SK-N-SH (cell line): Measurements from ENCODE around the gene PAEP. TPM values are rescaled to one million over a fixed set of nuclear protein-coding genes. Genes with fewer than 3 reads are reported as not detected.
A peak's percentile ranks its signal among the peaks of the same experiment; 100 is the strongest.

Experiments
- CTCF ChIA-PET: fragments of 300-600, 350-600 bp; formaldehyde crosslinking; extraction: SDS; loops from one replicate; lab custom pipeline; 2021; lab: Yijun Ruan, JAX
- POLR2A ChIA-PET: fragments of 350-600 bp; sonication (Branson Sonifier 250); formaldehyde crosslinking; extraction: SDS; loops from one replicate; lab custom pipeline; 2020; ENCODE audit warnings: antibody characterized with exemption, inconsistent platforms; lab: Yijun Ruan, JAX
- DNase-seq: peaks from one replicate; pipeline ENCODE4 v3.0.0; 2012
- H2AFZ ChIP-seq: fragments of 200-600 bp; sonication (generic); 2 replicates; pipeline ENCODE4 v1.8.1; 2016; ENCODE audit warnings: antibody characterized with exemption, mild to moderate bottlenecking, low read depth
- H3F3A ChIP-seq: fragments of 200-600 bp; sonication (generic); replicated peaks from 2 replicates; pipeline ENCODE3; 2016; ENCODE audit warnings: antibody characterized with exemption, mild to moderate bottlenecking; ENCODE audit not compliant: insufficient read depth
- H3K27ac ChIP-seq, 2 experiments: fragments of 200-500 bp in 1 of 2; fragments of 200-600 bp in 1 of 2; sonication (Bioruptor generic) in 1 of 2; sonication (generic), shearing (Covaris generic) in 1 of 2; 2 replicates each; pipeline versions ENCODE4 v1.5.1 to v1.6.1; 2014 to 2016; ENCODE audit warnings: low read depth in 2 of 2, inconsistent platforms in 1 of 2, low read length in 1 of 2, mild to moderate bottlenecking in 1 of 2, mixed read lengths in 1 of 2
- H3K27me3 ChIP-seq: fragments of 200-600 bp; sonication (generic), shearing (Covaris generic); 2 replicates; pipeline ENCODE4 v1.6.1; 2016; ENCODE audit warnings: mixed run types; ENCODE audit not compliant: insufficient read depth
- H3K36me3 ChIP-seq, 2 experiments: fragments of 200-500 bp in 1 of 2; fragments of 200-600 bp in 1 of 2; sonication (Bioruptor generic) in 1 of 2; sonication (generic) in 1 of 2; replicated peaks in 1 of 2; 2 replicates each; pipeline versions ENCODE3 to v1.5.1; 2014 to 2016; ENCODE audit warnings: low read length in 1 of 2, mild to moderate bottlenecking in 1 of 2; ENCODE audit not compliant: insufficient read depth in 2 of 2, control insufficient read depth in 1 of 2
- H3K4me1 ChIP-seq, 2 experiments: fragments of 200-500 bp in 1 of 2; fragments of 200-600 bp in 1 of 2; sonication (Bioruptor generic) in 1 of 2; sonication (generic), shearing (Covaris generic) in 1 of 2; 2 replicates each; pipeline versions ENCODE4 v1.5.1 to v1.6.1; 2014 to 2016; ENCODE audit warnings: low read depth in 1 of 2, low read length in 1 of 2, mixed run types in 1 of 2; ENCODE audit not compliant: insufficient read depth in 2 of 2, control insufficient read depth in 1 of 2
- H3K4me2 ChIP-seq: fragments of 200-600 bp; sonication (generic), shearing (Covaris generic); 2 replicates; pipeline ENCODE4 v1.6.1; 2017; ENCODE audit warnings: mixed run types
- H3K4me3 ChIP-seq, 2 experiments: fragments of 200-500 bp in 1 of 2; fragments of 200-600 bp in 1 of 2; sonication (Bioruptor generic) in 1 of 2; sonication (generic), shearing (Covaris generic) in 1 of 2; 2 replicates each; pipeline versions ENCODE4 v1.5.1 to v1.8.1; 2014 to 2016; ENCODE audit warnings: low read depth in 2 of 2, inconsistent platforms in 1 of 2, low read length in 1 of 2, mild to moderate bottlenecking in 1 of 2, mixed read lengths in 1 of 2, moderate library complexity in 1 of 2
- H3K79me2 ChIP-seq: fragments of 200-600 bp; sonication (generic); 2 replicates; pipeline ENCODE4 v1.8.1; 2017; ENCODE audit warnings: mild to moderate bottlenecking; ENCODE audit not compliant: insufficient read depth
- H3K9ac ChIP-seq: fragments of 200-600 bp; sonication (generic); 2 replicates; pipeline ENCODE4 v1.6.1; 2017; ENCODE audit warnings: mixed run types
- H3K9me2 ChIP-seq: fragments of 200-600 bp; sonication (generic); 2 replicates; pipeline ENCODE4 v1.6.1; 2017; ENCODE audit warnings: mixed run types
- H3K9me3 ChIP-seq: fragments of 200-600 bp; sonication (generic); 2 replicates; pipeline ENCODE4 v1.6.1; 2017; ENCODE audit warnings: mixed run types, mild to moderate bottlenecking, moderate library complexity
- H4K20me1 ChIP-seq: fragments of 200-600 bp; sonication (generic); 2 replicates; pipeline ENCODE4 v1.6.1; 2017; ENCODE audit warnings: mild to moderate bottlenecking, mixed run types; ENCODE audit not compliant: insufficient read depth
- CHD2 ChIP-seq: fragments of 150-350 bp; IDR thresholded peaks from 2 replicates; pipeline ENCODE4 v1.6.1; 2018; ENCODE audit warnings: low read length; ENCODE audit not compliant: partially characterized antibody
- EP300 ChIP-seq, 2 experiments: IDR thresholded peaks; 2 replicates each; pipeline versions ENCODE4 v1.4.0 to v1.6.1; 2012; ENCODE audit warnings: borderline replicate concordance in 1 of 2, low read depth in 1 of 2, low read length in 1 of 2
- EZH2phosphoT487 ChIP-seq: fragments of 200-600 bp; sonication (generic); IDR thresholded peaks from 2 replicates; pipeline ENCODE4 v1.6.1; 2017; ENCODE audit warnings: low read depth, mixed run types, mild to moderate bottlenecking, antibody characterized with exemption, moderate library complexity, borderline replicate concordance
- FOSL2 ChIP-seq: IDR thresholded peaks from 2 replicates; pipeline ENCODE4 v1.4.0; 2012; ENCODE audit warnings: low read depth, mild to moderate bottlenecking, moderate library complexity, borderline replicate concordance
- JUND ChIP-seq: IDR thresholded peaks from 2 replicates; pipeline ENCODE4 v1.4.0; 2012
- MXI1 ChIP-seq: IDR thresholded peaks from 2 replicates; pipeline ENCODE4 v1.6.1; 2012; ENCODE audit warnings: mild to moderate bottlenecking, low read depth, low read length, improper control_type of control experiment
- NFIC ChIP-seq: IDR thresholded peaks from 2 replicates; pipeline ENCODE4 v1.4.0; 2012; ENCODE audit warnings: borderline replicate concordance
- RAD21 ChIP-seq: IDR thresholded peaks from 2 replicates; pipeline ENCODE4 v1.6.1; 2012; ENCODE audit warnings: mild to moderate bottlenecking, low read length
- RCOR1 ChIP-seq: fragments of 150-350 bp; IDR thresholded peaks from 2 replicates; pipeline ENCODE4 v1.6.1; 2017; ENCODE audit warnings: antibody characterized with exemption, low read length
- RXRA ChIP-seq: IDR thresholded peaks from 2 replicates; pipeline ENCODE4 v1.4.0; 2012; ENCODE audit warnings: low read depth, mild to moderate bottlenecking, borderline replicate concordance
- SIN3A ChIP-seq: IDR thresholded peaks from 2 replicates; pipeline ENCODE4 v1.6.1; 2012; ENCODE audit warnings: low read depth, mild to moderate bottlenecking, low read length, moderate library complexity, borderline replicate concordance
- TEAD4 ChIP-seq: IDR thresholded peaks from 2 replicates; pipeline ENCODE4 v1.4.0; 2012; ENCODE audit warnings: mild to moderate bottlenecking, borderline replicate concordance; ENCODE audit not compliant: insufficient read depth
- WGBS: methylation state at CpG from one replicate; pipeline ENCODE4 v1.1.6; 2017; ENCODE audit warnings: low lambda C conversion rate; 5-methylcytosine and 5-hydroxymethylcytosine counted together
- polyA plus RNA-seq, 3 experiments: library from polyadenylated mRNA; depleted of rRNA; stranded (reverse); fragments of >200 nt; gene quantifications; 2 replicates each; pipeline ENCODE4 v1.2.3, GENCODE V29; 2012
- TF ChIP-seq, protein P1 (sequence below): fragments of 150-350 bp; IDR thresholded peaks from 2 replicates; pipeline ENCODE4 v1.6.1; 2017; ENCODE audit warnings: antibody characterized with exemption, low read length, low read depth, borderline replicate concordance
- TF ChIP-seq, protein P2 (sequence below): IDR thresholded peaks from 2 replicates; pipeline ENCODE4 v1.4.0; 2012; ENCODE audit warnings: low read depth, borderline replicate concordance
- TF ChIP-seq, protein P3 (sequence below): IDR thresholded peaks from 2 replicates; pipeline ENCODE4 v1.4.0; 2012; ENCODE audit warnings: low read depth
- TF ChIP-seq, protein P4 (sequence below): fragments of 200-600 bp; sonication (generic); IDR thresholded peaks from 2 replicates; pipeline ENCODE4 v1.6.1; 2017; ENCODE audit warnings: antibody characterized with exemption, mild to moderate bottlenecking, moderate library complexity
- TF ChIP-seq, protein P5 (sequence below): IDR thresholded peaks from 2 replicates; pipeline ENCODE4; 2012

PAEP gene
- polyA plus RNA-seq, 1 of the 3 experiments (the other 2 are of a cell fraction): 0.08 TPM

DNA sequence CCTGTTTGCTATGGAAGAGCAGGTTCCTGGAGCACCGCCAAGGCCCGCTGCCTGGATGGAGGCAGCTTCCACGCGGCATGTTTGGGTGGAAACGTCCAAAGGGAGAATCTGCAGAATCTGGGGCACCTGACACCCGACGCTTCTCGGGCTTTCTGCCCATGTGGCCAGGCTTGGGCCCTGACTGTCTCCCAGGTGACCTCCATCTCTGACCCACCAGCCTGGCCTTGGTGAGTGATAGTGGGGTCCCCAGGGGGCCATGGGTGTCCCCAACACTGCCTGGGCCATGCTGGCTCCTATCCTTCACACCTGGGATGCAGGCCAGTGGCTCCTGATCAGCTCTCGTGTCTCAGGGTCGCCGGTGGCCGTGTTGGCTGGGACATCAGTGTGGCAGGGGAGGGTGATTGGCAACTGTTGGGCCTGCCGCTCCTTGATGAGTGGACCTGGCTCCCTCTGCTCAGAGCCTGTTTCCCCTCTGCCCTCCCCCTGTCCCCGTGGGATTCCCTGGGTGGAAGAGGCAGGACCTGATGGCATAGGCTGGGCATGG is 43.8 kb downstream of the PAEP start:
- Histone ChIP-seq H3K4me3 (no peak overlapping the region), H3K9ac (no peak overlapping the region), H3K27ac (no peak overlapping the region), H3K36me3 (no peaks in the 10 kb centered on the region), H3K79me2 (no peaks in the 10 kb centered on the region), H3K4me2 (no peak overlapping the region), H2AFZ (no peak overlapping the region), H3K4me1 (peaks cover 0 to 9% of the 10 kb centered on the region in 2 experiments; a peak in 1 of 4 replicates), H3K9me3 (no peaks in the 10 kb centered on the region), H3F3A (no peaks in the 10 kb centered on the region), H4K20me1 (no peaks in the 10 kb centered on the region), H3K9me2 (no peaks in the 10 kb centered on the region), H3K27me3 (no peaks in the 10 kb centered on the region)
- TF ChIP-seq FOSL2 (no peak), RCOR1 (no peak), EP300 (IDR thresholded peaks at IDR 0.05; ENCODE audit: borderline replicate concordance in 1 of 2, low read depth in 1 of 2, low read length in 1 of 2) (no peak), EZH2phosphoT487 (no peak), MXI1 (no peak), RXRA (no peak), CHD2 (no peak), RAD21 (no peak), JUND (no peak), NFIC (no peak), SIN3A (no peak), TEAD4 (no peak)
- TF ChIP-seq, protein P1, sequence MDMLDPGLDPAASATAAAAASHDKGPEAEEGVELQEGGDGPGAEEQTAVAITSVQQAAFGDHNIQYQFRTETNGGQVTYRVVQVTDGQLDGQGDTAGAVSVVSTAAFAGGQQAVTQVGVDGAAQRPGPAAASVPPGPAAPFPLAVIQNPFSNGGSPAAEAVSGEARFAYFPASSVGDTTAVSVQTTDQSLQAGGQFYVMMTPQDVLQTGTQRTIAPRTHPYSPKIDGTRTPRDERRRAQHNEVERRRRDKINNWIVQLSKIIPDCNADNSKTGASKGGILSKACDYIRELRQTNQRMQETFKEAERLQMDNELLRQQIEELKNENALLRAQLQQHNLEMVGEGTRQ: no peak
- TF ChIP-seq, protein P2, sequence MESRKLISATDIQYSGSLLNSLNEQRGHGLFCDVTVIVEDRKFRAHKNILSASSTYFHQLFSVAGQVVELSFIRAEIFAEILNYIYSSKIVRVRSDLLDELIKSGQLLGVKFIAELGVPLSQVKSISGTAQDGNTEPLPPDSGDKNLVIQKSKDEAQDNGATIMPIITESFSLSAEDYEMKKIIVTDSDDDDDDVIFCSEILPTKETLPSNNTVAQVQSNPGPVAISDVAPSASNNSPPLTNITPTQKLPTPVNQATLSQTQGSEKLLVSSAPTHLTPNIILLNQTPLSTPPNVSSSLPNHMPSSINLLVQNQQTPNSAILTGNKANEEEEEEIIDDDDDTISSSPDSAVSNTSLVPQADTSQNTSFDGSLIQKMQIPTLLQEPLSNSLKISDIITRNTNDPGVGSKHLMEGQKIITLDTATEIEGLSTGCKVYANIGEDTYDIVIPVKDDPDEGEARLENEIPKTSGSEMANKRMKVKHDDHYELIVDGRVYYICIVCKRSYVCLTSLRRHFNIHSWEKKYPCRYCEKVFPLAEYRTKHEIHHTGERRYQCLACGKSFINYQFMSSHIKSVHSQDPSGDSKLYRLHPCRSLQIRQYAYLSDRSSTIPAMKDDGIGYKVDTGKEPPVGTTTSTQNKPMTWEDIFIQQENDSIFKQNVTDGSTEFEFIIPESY: no peak
- TF ChIP-seq, protein P3, sequence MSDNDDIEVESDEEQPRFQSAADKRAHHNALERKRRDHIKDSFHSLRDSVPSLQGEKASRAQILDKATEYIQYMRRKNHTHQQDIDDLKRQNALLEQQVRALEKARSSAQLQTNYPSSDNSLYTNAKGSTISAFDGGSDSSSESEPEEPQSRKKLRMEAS: no peak
- TF ChIP-seq, protein P4, sequence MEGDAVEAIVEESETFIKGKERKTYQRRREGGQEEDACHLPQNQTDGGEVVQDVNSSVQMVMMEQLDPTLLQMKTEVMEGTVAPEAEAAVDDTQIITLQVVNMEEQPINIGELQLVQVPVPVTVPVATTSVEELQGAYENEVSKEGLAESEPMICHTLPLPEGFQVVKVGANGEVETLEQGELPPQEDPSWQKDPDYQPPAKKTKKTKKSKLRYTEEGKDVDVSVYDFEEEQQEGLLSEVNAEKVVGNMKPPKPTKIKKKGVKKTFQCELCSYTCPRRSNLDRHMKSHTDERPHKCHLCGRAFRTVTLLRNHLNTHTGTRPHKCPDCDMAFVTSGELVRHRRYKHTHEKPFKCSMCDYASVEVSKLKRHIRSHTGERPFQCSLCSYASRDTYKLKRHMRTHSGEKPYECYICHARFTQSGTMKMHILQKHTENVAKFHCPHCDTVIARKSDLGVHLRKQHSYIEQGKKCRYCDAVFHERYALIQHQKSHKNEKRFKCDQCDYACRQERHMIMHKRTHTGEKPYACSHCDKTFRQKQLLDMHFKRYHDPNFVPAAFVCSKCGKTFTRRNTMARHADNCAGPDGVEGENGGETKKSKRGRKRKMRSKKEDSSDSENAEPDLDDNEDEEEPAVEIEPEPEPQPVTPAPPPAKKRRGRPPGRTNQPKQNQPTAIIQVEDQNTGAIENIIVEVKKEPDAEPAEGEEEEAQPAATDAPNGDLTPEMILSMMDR: no peak
- TF ChIP-seq, protein P5, sequence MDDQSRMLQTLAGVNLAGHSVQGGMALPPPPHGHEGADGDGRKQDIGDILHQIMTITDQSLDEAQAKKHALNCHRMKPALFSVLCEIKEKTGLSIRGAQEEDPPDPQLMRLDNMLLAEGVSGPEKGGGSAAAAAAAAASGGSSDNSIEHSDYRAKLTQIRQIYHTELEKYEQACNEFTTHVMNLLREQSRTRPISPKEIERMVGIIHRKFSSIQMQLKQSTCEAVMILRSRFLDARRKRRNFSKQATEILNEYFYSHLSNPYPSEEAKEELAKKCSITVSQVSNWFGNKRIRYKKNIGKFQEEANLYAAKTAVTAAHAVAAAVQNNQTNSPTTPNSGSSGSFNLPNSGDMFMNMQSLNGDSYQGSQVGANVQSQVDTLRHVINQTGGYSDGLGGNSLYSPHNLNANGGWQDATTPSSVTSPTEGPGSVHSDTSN: no peak
- WGBS: 41% methylated on average over 8 of the region's 14 CpGs
- CTCF ChIA-PET: interaction anchor here (0.7 to 3.8 kb wide), 3 partner anchors 88 to 517 kb away, joined by 3 to 20 read pairs (median 3); no protein-coding TSS in a partner anchor
- POLR2A ChIA-PET: no interaction called here
- peak; percentile 15 for DNase-seq
